DOHH2 (cell line): ENCODE data around the gene SLC25A15.

Experiments
- H3F3A ChIP-seq: fragments of 200-600 bp; sonication (generic), shearing (Covaris generic); 2 replicates; pipeline ENCODE4 v1.6.0; 2016; ENCODE audit warnings: antibody characterized with exemption, mild to moderate bottlenecking; ENCODE audit not compliant: control insufficient read depth, insufficient read depth
- H3K27ac ChIP-seq: fragments of 200-600 bp; sonication (generic); 2 replicates; pipeline ENCODE4 v1.5.1; 2014; ENCODE audit warnings: low read depth, mild to moderate bottlenecking, low read length, moderate library complexity
- H3K27me3 ChIP-seq: fragments of 200-600 bp; sonication (generic); 2 replicates; pipeline ENCODE4 v1.6.1; 2014; ENCODE audit warnings: mild to moderate bottlenecking, low read length, mixed read lengths; ENCODE audit not compliant: control insufficient read depth
- H3K36me3 ChIP-seq: fragments of 200-600 bp; sonication (generic); 2 replicates; pipeline ENCODE4 v1.6.1; 2014; ENCODE audit warnings: mild to moderate bottlenecking, low read length, moderate library complexity, mixed read lengths; ENCODE audit not compliant: control insufficient read depth
- H3K4me1 ChIP-seq: fragments of 200-600 bp; sonication (generic); 2 replicates; pipeline ENCODE4 v1.6.1; 2014; ENCODE audit warnings: mild to moderate bottlenecking, low read length, mixed read lengths; ENCODE audit not compliant: control insufficient read depth
- H3K4me2 ChIP-seq: fragments of 200-600 bp; sonication (generic); 2 replicates; pipeline ENCODE4 v1.6.0; 2014; ENCODE audit warnings: mild to moderate bottlenecking, low read length, moderate library complexity
- H3K4me3 ChIP-seq: fragments of 200-600 bp; sonication (generic); 2 replicates; pipeline ENCODE4 v1.5.1; 2014; ENCODE audit warnings: mild to moderate bottlenecking, low read length, mixed read lengths
- H3K79me2 ChIP-seq: fragments of 200-600 bp; sonication (generic); 2 replicates; pipeline ENCODE4 v1.6.1; 2014; ENCODE audit warnings: mild to moderate bottlenecking, low read length, mixed read lengths; ENCODE audit not compliant: control insufficient read depth
- H3K9me2 ChIP-seq: fragments of 200-600 bp; sonication (generic); replicated peaks from 2 replicates; pipeline ENCODE4 v1.6.1; 2014; ENCODE audit warnings: mild to moderate bottlenecking, low read length, mixed read lengths; ENCODE audit not compliant: control insufficient read depth
- H3K9me3 ChIP-seq: fragments of 200-600 bp; sonication (generic); 2 replicates; pipeline ENCODE4 v1.6.1; 2014; ENCODE audit warnings: antibody characterized with exemption, low read length, mixed read lengths; ENCODE audit not compliant: control insufficient read depth, insufficient read depth
- H4K20me1 ChIP-seq: fragments of 200-600 bp; sonication (generic); 2 replicates; pipeline ENCODE4 v1.6.0; 2014; ENCODE audit warnings: low read depth, mild to moderate bottlenecking, antibody characterized with exemption, low read length, moderate library complexity; ENCODE audit not compliant: control insufficient read depth, insufficient read depth
- EZH2phosphoT487 ChIP-seq: fragments of 200-600 bp; sonication (generic); IDR thresholded peaks from 2 replicates; pipeline ENCODE4 v1.6.1; 2017; ENCODE audit warnings: borderline replicate concordance, mild to moderate bottlenecking, antibody characterized with exemption, low read length, moderate library complexity, mixed read lengths
- TF ChIP-seq, protein P1 (sequence below): fragments of 200-600 bp; sonication (generic); IDR thresholded peaks from one replicate; pipeline ENCODE4 v1.5.1; 2014; ENCODE audit warnings: antibody characterized with exemption, mild to moderate bottlenecking, low read depth, low read length; ENCODE audit not compliant: poor library complexity, severe bottlenecking

The SLC25A15 gene

GRCh38 chr13:40770609-40770933 is 18.8 kb upstream of the SLC25A15 start:
- H3K4me1 ChIP-seq: peaks cover 31% of the 10 kb centered on the region
- TF ChIP-seq, protein P1, sequence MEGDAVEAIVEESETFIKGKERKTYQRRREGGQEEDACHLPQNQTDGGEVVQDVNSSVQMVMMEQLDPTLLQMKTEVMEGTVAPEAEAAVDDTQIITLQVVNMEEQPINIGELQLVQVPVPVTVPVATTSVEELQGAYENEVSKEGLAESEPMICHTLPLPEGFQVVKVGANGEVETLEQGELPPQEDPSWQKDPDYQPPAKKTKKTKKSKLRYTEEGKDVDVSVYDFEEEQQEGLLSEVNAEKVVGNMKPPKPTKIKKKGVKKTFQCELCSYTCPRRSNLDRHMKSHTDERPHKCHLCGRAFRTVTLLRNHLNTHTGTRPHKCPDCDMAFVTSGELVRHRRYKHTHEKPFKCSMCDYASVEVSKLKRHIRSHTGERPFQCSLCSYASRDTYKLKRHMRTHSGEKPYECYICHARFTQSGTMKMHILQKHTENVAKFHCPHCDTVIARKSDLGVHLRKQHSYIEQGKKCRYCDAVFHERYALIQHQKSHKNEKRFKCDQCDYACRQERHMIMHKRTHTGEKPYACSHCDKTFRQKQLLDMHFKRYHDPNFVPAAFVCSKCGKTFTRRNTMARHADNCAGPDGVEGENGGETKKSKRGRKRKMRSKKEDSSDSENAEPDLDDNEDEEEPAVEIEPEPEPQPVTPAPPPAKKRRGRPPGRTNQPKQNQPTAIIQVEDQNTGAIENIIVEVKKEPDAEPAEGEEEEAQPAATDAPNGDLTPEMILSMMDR: no peak
- no peak for TF ChIP-seq EZH2phosphoT487
- H3K27ac ChIP-seq: peak overlapping the region; percentile 82
- H3K36me3 ChIP-seq: peaks cover 20% of the 10 kb centered on the region
- H3K27me3 ChIP-seq: no peaks in the 10 kb centered on the region
- peak overlapping the region; percentile 84 for H3K4me2 ChIP-seq
- H3K79me2 ChIP-seq: peaks cover under 1% of the 10 kb centered on the region; the same call in 1 of the 2 replicates
- no peaks in the 10 kb centered on the region; the same call in none of the 2 replicates for H3F3A ChIP-seq
- H3K9me3 ChIP-seq: no peaks in the 10 kb centered on the region
- no peaks in the 10 kb centered on the region for H4K20me1 ChIP-seq
- H3K4me3 ChIP-seq: peak overlapping the region; percentile 97
- H3K9me2 ChIP-seq: no peaks in the 10 kb centered on the region

DNA sequence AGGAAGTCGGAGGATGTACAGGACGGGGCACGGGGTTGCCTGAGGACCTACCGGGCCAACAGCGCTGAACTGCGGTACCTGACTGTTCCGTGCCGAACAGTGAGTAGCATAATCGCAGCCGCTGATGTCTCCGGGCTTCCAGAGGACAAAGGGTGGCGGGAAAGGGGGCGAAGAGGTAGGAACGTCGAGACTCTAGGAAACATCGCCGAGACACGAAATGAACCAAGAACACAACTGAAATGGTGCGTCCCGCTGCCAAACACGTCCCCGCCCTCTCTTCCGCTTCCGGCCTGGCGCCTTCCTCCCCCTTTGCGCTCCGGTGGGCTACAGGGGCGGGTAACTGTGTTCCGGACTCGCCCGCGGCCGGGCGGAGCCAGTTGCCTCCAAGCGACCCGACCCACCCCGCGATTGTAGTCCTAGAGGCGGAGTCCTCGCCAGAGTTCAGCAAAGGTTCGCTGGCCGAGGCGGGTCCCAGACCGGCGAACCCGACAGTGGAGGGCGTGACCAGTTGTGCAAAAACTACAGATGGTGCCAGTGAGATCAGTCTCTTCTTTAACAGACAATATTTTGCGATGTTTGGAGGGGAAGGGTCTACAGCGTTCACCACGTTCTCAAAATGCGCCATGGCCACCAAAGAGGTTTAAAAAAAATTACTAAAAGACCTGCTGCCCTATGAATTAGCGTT is 18.3 kb upstream of the SLC25A15 start, which contains the start of gene MRPS31:
Gene MRPS31 (minus strand): TSS at position 257 of the 685 bp plus-strand sequence. CDS start 54 bp downstream, at position 203.
- Histone ChIP-seq H3K79me2 (no peaks in the 10 kb centered on the region; the same call in 1 of the 2 replicates), H3K27me3 (no peaks in the 10 kb centered on the region), H3F3A (no peaks in the 10 kb centered on the region; the same call in none of the 2 replicates), H3K36me3 (peaks cover 16% of the 10 kb centered on the region), H3K4me1 (peaks cover 31% of the 10 kb centered on the region), H3K9me3 (no peaks in the 10 kb centered on the region), H3K4me3 (peak within 1 kb of the TSS; percentile 97), H3K27ac (peak within 1 kb of the TSS; percentile 82), H3K4me2 (peak within 1 kb of the TSS; percentile 84), H4K20me1 (no peaks in the 10 kb centered on the region), H3K9me2 (no peaks in the 10 kb centered on the region)
- TF ChIP-seq EZH2phosphoT487: no peak
- TF ChIP-seq, protein P1: no peak

GRCh38 chr13:40772765-40773473 is 16.5 kb upstream of the SLC25A15 start:
- TF ChIP-seq, protein P1: no peak
- no peak for TF ChIP-seq EZH2phosphoT487
- no peaks in the 10 kb centered on the region for H3K9me2 ChIP-seq
- no peak overlapping the region for H3K4me3 ChIP-seq
- no peaks in the 10 kb centered on the region; the same call in 1 of the 2 replicates for H3K79me2 ChIP-seq
- no peak overlapping the region for H3K4me2 ChIP-seq
- no peaks in the 10 kb centered on the region; the same call in none of the 2 replicates for H3F3A ChIP-seq
- no peaks in the 10 kb centered on the region for H4K20me1 ChIP-seq
- peaks cover 45% of the 10 kb centered on the region for H3K4me1 ChIP-seq
- H3K9me3 ChIP-seq: no peaks in the 10 kb centered on the region
- H3K27me3 ChIP-seq: no peaks in the 10 kb centered on the region
- H3K36me3 ChIP-seq: peaks cover 3% of the 10 kb centered on the region
- no peak overlapping the region for H3K27ac ChIP-seq
